Ascending aorta (tissue), 2 donors: Measurements from ENCODE around the gene DDX31. TPM values are rescaled to one million over a fixed set of nuclear protein-coding genes. Genes with fewer than 3 reads are reported as not detected.

Source experiments
- DNase-seq, 2 donors: peaks; one replicate each; pipeline ENCODE4 v3.0.0-alpha.2; 2019; ENCODE audit warnings: low spot score in 2 of 2
- H3K27ac ChIP-seq, 2 donors: fragments of 200-600 bp; sonication (generic); one replicate each; pipeline ENCODE4 v1.5.1; 2016 to 2017; ENCODE audit warnings: mild to moderate bottlenecking in 1 of 2
- H3K27me3 ChIP-seq: fragments of 200-600 bp; sonication (generic); one replicate; pipeline ENCODE4 v1.5.1; 2017
- H3K36me3 ChIP-seq, 2 donors: fragments of 200-600 bp; sonication (generic); one replicate each; pipeline ENCODE4 v1.5.1; 2016
- H3K4me1 ChIP-seq, 2 donors: fragments of 200-600 bp; sonication (generic); one replicate each; pipeline ENCODE4 v1.5.1; 2016 to 2017; ENCODE audit warnings: mild to moderate bottlenecking in 1 of 2
- H3K4me3 ChIP-seq, 2 donors: fragments of 200-600 bp; sonication (generic); one replicate each; pipeline ENCODE4 v1.5.1; 2016 to 2017; ENCODE audit warnings: mild to moderate bottlenecking in 1 of 2
- H3K9me3 ChIP-seq, 2 donors: fragments of 200-600 bp; sonication (generic); one replicate each; pipeline ENCODE4 v1.5.1; 2016
- CTCF ChIP-seq, 3 experiments: fragments of 200-600 bp in 2 of 3; fragments of 450-650 bp in 1 of 3; sonication (generic) in 2 of 3; IDR thresholded peaks; one replicate each; pipeline ENCODE4 v1.5.1; 2016 to 2019; ENCODE audit warnings: antibody characterized with exemption in 3 of 3, mild to moderate bottlenecking in 1 of 3, moderate library complexity in 1 of 3
- intact Hi-C: fragments of 100-400 bp; cut with DNase I; formaldehyde crosslinking; loops from one replicate; pipeline ENCODE4 v1.15.1; 2023
- total RNA-seq: library from RNA; depleted of rRNA; stranded (reverse); fragments of >200 nt; gene quantifications from one replicate; pipeline ENCODE4 v1.1.0, GENCODE V29; 2016

Gene DDX31
- total RNA-seq, 1 donor from 2014 or later: 20.4 TPM

- DNase-seq: no peak
- no peaks in the 10 kb centered on the region for H3K27me3 ChIP-seq
- no peak overlapping the region for H3K27ac ChIP-seq
- no peak for TF ChIP-seq CTCF (IDR thresholded peaks at IDR 0.05)
- intact Hi-C loops: loop anchor here (10.0 kb wide), 1 partner anchor 605 kb away; the partner anchor contains the start of gene MED27
- H3K36me3 ChIP-seq: peaks cover 32 to 47% of the 10 kb centered on the region in 2 donors
- peaks cover 0 to 4% of the 10 kb centered on the region in 2 donors for H3K4me1 ChIP-seq
- no peak overlapping the region for H3K4me3 ChIP-seq
- H3K9me3 ChIP-seq: no peaks in the 10 kb centered on the region
Measured at GRCh38 chr9:132679946-132680625, 10.3 kb upstream of the DDX31 start.

DNA sequence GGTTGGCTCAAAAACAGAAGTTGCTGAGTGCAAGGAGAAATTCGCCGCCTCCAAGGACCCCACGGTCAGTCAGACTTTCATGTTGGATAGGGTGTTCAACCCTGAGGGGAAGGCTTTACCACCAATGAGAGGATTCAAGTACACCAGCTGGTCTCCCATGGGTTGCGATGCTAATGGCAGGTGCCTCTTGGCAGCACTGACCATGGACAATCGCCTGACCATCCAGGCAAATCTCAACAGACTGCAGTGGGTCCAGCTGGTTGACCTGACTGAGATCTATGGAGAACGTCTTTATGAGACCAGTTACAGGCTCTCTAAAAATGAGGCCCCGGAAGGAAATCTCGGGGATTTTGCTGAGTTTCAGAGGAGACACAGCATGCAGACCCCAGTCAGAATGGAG lies 8.2 kb upstream of the DDX31 start:
- no peak for DNase-seq
- H3K4me3 ChIP-seq: no peak overlapping the region
- H3K27ac ChIP-seq: no peak overlapping the region
- H3K9me3 ChIP-seq: no peaks in the 10 kb centered on the region
- peaks cover 0 to 8% of the 10 kb centered on the region in 2 donors for H3K4me1 ChIP-seq
- no peak for TF ChIP-seq CTCF (IDR thresholded peaks at IDR 0.05)
- intact Hi-C loops: loop anchor here (10.0 kb wide), 1 partner anchor 603 kb away; the partner anchor contains the start of gene MED27
- no peaks in the 10 kb centered on the region for H3K27me3 ChIP-seq
- H3K36me3 ChIP-seq: peaks cover 19 to 30% of the 10 kb centered on the region in 2 donors

GRCh38 chr9:132674485-132674884 lies 4.7 kb upstream of the DDX31 start:
- no peak for TF ChIP-seq CTCF (IDR thresholded peaks at IDR 0.05)
- Histone ChIP-seq H3K9me3 (no peaks in the 10 kb centered on the region), H3K36me3 (peaks cover 14 to 17% of the 10 kb centered on the region in 2 donors), H3K4me1 (peaks cover 0 to 22% of the 10 kb centered on the region in 2 donors), H3K27ac (no peak overlapping the region), H3K4me3 (no peak overlapping the region), H3K27me3 (no peaks in the 10 kb centered on the region)
- no peak for DNase-seq
- intact Hi-C loops: loop anchor here (10.0 kb wide), 1 partner anchor 600 kb away; the partner anchor contains the start of gene MED27

GRCh38 chr9:132673355-132673754 lies 3.6 kb upstream of the DDX31 start:
- Histone ChIP-seq H3K9me3 (no peaks in the 10 kb centered on the region), H3K27me3 (no peaks in the 10 kb centered on the region), H3K27ac (no peak overlapping the region), H3K36me3 (peaks cover 3 to 6% of the 10 kb centered on the region in 2 donors), H3K4me3 (no peak overlapping the region), H3K4me1 (peaks cover 0 to 25% of the 10 kb centered on the region in 2 donors)
- DNase-seq: no peak
- intact Hi-C loops: loop anchor here (10.0 kb wide), 1 partner anchor 599 kb away; the partner anchor contains the start of gene MED27
- TF ChIP-seq CTCF (IDR thresholded peaks at IDR 0.05): no peak

DNA sequence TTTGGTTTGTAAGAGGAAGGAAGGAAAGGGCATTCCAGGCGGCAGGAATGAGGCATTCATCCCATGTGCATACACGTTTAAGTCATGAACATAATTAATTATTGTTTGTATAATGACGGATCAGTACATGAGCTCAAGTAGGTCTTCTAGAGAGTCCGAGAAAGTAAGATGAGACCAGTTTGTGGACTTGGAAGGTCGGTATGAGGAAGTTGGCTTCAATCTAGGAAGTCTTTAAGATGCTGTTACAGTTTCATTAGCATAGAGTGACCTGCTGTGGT lies 2.6 kb upstream of the DDX31 start:
- no peaks in the 10 kb centered on the region for H3K27me3 ChIP-seq
- H3K4me1 ChIP-seq: peaks cover 0 to 25% of the 10 kb centered on the region in 2 donors
- no peaks in the 10 kb centered on the region for H3K9me3 ChIP-seq
- no peak for TF ChIP-seq CTCF (IDR thresholded peaks at IDR 0.05)
- no peak for DNase-seq
- H3K36me3 ChIP-seq: no peaks in the 10 kb centered on the region
- no peak overlapping the region for H3K27ac ChIP-seq
- no peak overlapping the region for H3K4me3 ChIP-seq
- intact Hi-C loops: loop anchor here (10.0 kb wide), 1 partner anchor 598 kb away; the partner anchor contains the start of gene MED27
